PC-3 (cell line): ENCODE measurements around the gene ZMIZ1.

Experiments used
- EZH2 ChIP-seq: fragments of 300-600 bp; sonication (generic); IDR thresholded peaks from one replicate; pipeline ENCODE4 v1.6.1; 2017; ENCODE audit warnings: antibody characterized with exemption, mild to moderate bottlenecking, low read length; ENCODE audit not compliant: unreplicated experiment
- EZH2phosphoT487 ChIP-seq: fragments of 300-600 bp; sonication (generic); IDR thresholded peaks from 2 replicates; pipeline ENCODE4 v1.6.1; 2018; ENCODE audit warnings: mild to moderate bottlenecking, antibody characterized with exemption, low read length, borderline replicate concordance
- TF ChIP-seq, protein P1 (sequence below): fragments of 300-600 bp; sonication (generic); conservative IDR thresholded peaks from 2 replicates; pipeline ENCODE4 v1.5.1; 2017; ENCODE audit warnings: antibody characterized with exemption, low read depth, mild to moderate bottlenecking, low read length

DNA sequence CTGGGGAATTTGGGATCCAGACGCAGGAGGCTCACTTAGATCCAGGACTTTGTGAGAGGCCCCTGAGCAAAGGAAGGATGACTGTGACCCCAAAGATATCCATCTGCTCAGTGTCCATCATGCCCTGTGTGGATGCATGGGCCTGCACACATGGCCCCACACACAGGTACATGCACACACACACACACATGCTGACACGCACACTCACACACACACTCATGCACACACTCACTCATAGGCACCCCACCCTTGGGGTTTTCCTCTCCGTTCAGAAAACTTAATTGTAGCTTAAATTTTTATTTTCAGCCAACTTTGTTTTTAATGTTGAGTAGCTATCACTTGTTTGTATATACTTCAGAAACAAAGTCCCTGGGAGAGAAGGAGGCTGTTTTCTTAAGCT is 184.9 kb downstream of the ZMIZ1 start:
- TF ChIP-seq, protein P1, sequence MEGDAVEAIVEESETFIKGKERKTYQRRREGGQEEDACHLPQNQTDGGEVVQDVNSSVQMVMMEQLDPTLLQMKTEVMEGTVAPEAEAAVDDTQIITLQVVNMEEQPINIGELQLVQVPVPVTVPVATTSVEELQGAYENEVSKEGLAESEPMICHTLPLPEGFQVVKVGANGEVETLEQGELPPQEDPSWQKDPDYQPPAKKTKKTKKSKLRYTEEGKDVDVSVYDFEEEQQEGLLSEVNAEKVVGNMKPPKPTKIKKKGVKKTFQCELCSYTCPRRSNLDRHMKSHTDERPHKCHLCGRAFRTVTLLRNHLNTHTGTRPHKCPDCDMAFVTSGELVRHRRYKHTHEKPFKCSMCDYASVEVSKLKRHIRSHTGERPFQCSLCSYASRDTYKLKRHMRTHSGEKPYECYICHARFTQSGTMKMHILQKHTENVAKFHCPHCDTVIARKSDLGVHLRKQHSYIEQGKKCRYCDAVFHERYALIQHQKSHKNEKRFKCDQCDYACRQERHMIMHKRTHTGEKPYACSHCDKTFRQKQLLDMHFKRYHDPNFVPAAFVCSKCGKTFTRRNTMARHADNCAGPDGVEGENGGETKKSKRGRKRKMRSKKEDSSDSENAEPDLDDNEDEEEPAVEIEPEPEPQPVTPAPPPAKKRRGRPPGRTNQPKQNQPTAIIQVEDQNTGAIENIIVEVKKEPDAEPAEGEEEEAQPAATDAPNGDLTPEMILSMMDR, result no peak
- TF ChIP-seq EZH2, result no peak
- TF ChIP-seq EZH2phosphoT487, result no peak
